Activated CD4-positive, CD25-positive, alpha-beta regulatory T cell treated with anti-CD3 and anti-CD28 coated beads, Interleukin-2, amount 50 U/mL, for 16 hours (primary cell): ENCODE results near the gene MCCC2.
"Not testable (repeated sequence)": the region's sequence is repeated elsewhere in the genome, so short reads cannot be mapped to it uniquely, and the experiment has no call there.

Experiments used
- DNase-seq: peaks from one replicate; pipeline ENCODE4 v3.0.0-alpha.2; 2020; ENCODE audit warnings: low read depth, low spot score

MCCC2 gene

DNA sequence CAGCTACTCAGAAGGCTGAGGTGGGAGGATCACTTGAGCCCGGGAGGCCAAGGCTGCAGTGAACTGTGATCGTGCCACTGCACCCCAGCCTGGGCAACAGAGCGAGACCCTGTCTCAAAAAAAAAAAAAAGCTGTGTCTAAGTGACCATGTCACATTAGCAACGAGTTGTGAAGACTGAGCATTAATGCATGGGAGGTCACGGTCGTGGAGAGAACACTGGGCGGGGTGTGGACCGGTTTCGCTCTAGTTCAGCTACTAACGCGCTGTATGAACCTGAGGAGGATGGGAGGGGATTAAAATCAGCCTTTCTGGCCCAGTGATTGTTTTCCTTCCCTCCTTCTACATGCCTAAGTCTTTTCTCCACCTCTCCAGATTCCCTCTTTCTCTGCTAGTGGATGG lies 75.2 kb downstream of the MCCC2 start:
- DNase-seq: no peak

DNA sequence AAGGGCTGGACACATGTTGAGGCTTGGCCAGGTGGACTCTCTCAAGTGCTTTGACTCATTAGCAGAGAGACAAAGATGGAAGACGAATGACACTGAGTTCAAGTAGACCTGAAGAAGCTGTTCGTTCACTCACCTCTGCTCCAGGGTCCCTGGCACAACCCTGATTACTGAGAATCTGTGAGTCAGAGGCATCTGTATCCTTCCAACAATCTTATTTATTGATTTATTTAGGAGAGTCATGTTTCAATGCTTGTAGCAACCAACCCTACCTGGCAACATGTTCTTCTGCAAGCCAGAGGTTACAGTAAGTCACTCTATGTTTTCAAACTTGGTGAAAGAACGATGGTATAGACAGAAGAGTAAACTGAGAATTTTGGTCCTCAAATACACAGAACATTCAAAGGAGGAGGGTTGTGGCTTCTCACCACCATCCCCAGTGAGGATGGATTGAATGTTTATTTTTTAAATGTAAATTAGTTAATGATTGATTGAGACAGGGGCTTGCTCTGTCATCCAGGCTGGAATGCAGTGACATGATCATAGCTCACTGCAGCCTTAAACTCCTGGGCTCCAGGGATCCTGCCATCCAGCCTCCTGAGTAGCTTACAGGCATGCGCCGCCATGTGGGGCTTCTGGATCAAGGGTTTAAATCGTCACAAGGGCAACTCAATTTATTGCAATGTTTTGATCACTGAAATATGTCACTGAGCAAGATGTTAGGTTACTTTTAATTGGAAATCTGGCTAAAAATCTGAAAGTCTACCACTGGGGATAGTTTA lies 76.2 kb downstream of the MCCC2 start:
- DNase-seq: no peak

DNA sequence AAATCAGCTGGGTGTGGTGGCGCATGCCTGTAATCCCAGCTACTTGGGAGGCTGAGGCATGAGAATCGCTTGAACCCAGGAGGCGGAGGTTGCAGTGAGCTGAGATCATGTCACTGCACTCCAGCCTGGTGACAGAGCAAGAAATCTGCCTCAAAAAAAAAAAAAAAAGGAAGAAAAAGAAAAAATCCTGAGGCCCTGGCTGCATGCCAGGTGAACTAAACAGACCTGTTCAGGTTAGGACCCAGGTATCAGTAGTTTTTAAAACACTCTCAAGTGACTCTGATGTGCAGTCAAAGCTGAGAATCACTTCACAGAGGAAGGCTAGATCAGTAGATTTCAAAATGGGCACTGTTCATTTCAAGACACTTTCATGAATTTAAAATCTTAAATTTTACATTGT lies 77.5 kb downstream of the MCCC2 start:
- not testable (repeated sequence) for DNase-seq

- no peak for DNase-seq
Observed at GRCh38 chr5:71666321-71666720, 79.2 kb downstream of the MCCC2 start.

DNA sequence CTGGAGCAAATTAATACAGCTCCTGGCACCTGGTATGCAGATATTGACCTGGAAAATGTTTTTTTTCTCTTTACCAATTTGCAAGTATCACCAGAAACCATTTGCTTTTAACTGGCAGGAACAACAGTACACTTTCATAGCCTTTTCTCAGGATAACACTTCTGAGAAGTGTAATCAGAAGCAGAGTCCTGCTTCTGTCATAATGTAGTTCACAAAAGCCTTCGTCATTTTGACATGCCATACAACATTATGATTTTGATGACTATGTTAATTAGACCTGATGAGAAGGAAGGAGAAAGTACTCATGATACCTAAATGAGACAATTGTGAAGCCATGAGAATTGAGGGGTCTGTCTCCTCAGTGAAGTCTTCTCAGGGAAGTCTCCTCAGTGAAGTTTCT lies 90.8 kb downstream of the MCCC2 start:
- no peak for DNase-seq

DNA sequence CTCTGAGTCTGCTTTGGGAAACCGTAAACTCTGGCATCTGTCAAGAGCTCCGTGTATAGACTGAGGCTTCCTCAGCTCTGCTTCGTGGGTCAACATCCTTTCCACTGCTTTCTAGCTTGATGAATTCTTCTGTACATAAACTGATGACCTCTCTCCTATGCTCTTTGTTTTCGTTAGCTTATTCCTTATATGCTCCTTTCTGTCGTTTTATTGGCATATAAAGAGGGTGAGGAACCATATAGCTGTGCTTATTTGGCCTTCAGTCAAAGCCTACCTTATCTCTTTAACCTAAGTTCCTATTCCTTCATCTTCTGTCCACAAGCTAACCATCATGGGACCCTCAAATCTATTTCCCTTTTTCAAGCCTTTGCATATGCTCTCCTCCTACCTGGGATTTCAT lies 92.6 kb downstream of the MCCC2 start:
- DNase-seq: no peak

DNA sequence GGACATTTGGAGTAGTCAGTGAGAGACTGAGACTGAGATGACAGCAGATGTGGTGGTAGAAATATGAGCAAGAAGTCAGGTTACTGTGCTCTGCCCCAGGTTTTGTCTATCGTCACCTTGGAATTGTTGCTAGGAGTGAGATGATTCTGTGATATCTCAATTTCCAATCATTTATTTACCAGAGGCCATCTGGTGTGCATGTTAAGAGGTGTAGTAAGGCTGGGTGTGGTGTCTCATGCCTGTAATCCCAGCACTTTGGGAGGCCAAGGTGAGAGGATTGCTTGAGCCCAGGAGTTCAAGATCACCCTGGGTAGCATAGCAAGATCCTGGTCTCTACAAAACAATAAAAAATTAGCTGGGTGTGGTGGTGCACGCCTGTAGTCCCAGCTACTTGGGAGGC lies 93.4 kb downstream of the MCCC2 start:
- no peak for DNase-seq

DNA sequence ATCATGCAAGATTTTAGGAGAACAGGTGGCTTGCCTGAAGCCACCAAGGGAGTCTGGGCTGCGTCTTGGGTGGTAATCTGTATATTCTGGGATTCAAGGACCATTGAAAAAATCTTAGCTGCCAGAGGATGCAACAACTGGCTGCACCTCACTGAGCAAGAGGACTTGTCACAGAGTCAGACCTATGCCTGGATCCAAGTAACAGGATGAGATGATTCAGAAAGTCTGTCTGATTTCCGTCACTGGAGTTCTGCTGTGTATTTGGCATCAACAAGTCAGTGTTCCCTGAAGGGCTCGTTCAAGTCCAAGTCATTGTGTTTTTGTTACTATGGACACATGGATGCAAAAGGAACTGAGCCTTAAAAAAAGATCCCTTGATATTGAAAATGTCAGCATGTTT lies 94.2 kb downstream of the MCCC2 start:
- DNase-seq: no peak

- DNase-seq: no peak
Observed at GRCh38 chr5:71684309-71684708, 97.2 kb downstream of the MCCC2 start.

DNA sequence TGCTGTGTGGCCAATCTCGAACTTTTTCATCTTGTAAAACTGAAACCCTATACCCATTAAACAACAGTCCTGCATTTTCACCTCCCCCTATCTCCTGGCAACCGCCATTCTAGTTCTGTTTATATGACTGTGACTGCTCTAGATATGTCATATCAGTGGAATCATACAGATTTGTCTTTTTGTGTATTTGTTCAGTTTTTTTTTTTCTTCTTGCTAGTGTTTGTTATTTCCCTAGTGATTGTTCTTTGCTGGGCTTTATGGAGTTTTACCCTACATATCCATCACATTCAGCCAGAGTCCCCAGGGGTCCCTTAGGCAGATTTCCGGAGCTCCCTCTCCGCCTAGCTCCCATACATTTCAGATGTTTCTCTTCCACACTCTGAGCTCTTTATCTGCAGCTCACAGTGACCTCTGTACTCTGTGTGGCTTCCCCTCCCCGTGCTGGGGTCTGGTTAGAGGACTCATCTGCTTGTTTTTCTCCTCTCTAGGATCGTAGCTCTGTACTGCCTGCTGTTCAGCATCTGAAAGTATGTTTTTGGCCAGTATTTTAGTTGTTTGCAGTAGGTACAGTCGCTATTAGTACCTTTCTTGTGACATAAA lies 106.8 kb downstream of the MCCC2 start:
- DNase-seq: no peak

DNA sequence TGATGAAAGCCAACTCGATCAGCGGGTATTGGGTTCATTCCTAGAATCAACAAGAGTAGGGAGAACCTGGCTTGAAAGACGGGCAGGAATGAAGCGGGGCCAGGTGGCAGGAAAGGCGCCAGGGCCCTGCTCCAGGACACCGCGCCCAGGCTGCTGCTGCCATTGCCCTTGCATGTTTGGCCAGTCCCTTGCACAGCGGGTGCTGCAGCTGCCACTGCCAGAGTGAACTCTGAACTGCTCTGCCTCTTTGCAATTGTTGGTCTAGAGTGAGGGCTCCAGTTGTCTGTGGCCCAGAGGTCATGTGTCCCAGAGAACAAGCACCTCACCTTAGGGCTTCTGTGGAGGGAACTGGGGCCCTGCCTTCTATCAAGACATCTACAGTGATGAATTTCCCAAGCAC lies 107.9 kb downstream of the MCCC2 start:
- no peak for DNase-seq

DNA sequence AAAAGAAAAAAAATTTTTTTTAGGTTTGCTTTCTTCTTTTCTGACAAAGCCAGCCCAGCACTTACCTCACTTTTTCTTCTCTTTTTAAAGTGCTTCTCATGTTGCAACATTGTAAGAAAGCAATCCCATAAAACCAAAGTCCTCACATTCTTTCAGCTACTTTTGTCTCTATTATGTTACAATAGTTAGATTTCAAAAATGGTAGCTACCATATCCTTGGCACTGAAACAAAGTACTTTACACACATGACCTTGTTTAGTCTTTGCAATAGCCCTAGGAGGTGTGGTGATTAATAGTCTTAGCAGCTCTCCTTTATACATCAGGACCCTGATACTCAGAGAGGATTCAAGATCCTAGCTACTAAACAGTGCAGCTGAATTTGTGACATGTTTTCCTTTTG lies 108.5 kb downstream of the MCCC2 start:
- no peak for DNase-seq

- no peak for DNase-seq
Observed at GRCh38 chr5:71697967-71698366, 110.8 kb downstream of the MCCC2 start.

DNA sequence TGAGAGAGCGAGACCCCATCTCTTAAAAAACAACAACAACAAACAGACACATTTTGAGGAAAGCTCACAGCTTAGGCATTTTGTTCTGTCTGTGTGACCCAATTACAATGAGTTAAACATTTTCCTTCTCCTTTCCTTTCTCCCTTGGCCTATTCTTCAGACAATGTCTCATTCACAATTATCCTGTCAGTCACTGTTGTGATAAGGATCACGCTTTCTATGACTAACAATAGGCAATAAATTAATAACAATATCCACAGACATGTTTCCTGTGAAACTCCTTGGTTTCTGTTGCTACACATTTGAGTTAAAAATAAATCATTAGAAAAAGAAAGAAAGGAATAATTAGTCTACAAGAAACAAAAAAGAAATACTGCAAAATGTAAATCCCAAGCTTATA lies 112.1 kb downstream of the MCCC2 start:
- no peak for DNase-seq

- no peak for DNase-seq
Observed at GRCh38 chr5:71699751-71700150, 112.6 kb downstream of the MCCC2 start.

- no peak for DNase-seq
Observed at GRCh38 chr5:71700803-71701202, 113.7 kb downstream of the MCCC2 start.

- no peak for DNase-seq
Observed at GRCh38 chr5:71701407-71701806, 114.3 kb downstream of the MCCC2 start.

- DNase-seq: no peak
Observed at GRCh38 chr5:71703941-71704340, 116.8 kb downstream of the MCCC2 start.

DNA sequence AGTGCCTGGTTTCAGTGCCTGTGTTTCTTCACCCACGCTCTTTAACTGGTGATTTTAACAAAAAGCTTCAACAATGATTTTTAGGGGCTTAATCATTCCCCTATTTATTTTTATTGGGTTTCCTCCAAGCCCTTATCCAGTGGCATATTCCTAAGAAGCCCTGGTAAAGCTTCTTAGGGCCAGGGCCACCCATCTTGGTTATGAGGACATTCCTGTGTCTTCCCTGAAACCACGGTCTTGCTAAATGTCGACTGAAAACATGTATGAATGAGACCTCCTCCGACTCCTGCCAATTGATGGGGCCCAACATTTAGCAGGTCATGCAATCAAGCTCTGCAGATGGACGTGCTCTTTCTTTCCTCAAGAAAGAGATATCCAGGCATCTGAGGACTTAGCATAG lies 118.3 kb downstream of the MCCC2 start:
- DNase-seq: no peak

DNA sequence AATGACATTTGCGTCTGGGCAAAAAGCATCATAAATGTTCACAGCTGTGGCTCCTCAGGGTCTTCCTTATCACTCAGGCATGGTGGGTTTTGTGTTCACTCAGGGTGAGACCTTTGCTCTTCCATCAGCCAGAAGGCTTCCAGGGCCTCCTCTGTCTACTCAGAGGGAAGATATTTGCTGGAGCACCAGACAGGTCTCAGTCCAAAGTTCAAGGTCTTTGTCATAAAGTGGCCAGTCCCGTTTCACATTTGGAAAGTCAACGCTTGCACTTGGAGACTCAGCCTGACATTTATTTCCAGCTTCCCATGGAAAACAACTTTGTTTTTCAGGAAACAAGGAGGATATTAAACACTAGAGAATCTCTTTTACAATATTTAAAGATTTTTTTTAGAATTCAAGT lies 119.8 kb downstream of the MCCC2 start:
- DNase-seq: no peak
